IMR-90 (cell line): ENCODE measurements around the gene OGA. TPM values are rescaled to one million over a fixed set of nuclear protein-coding genes. Genes with fewer than 3 reads are reported as not detected.

Experiments used
- ATAC-seq: fragments of 200-7000 bp; cut with Tn5 transposase; 2 replicates; pipeline ENCODE4 v1.9.1; 2020; ENCODE audit warnings: low read depth, mild to moderate bottlenecking, moderate library complexity
- BruUV-seq: library from RNA; stranded (reverse); fragments of 400-500 nt; replicated peaks from 2 replicates; lab custom pipeline; 2021; lab: Mats Ljungman, UMichigan
- CTCF ChIA-PET: fragments of 300-600 bp; formaldehyde crosslinking; extraction: SDS; loops from one replicate; lab custom pipeline; 2021; ENCODE audit warnings: antibody characterized with exemption; lab: Yijun Ruan, JAX
- POLR2A ChIA-PET: fragments of 300-600 bp; sonication (Branson Sonifier 250); formaldehyde crosslinking; loops from one replicate; lab custom pipeline; 2022; ENCODE audit warnings: antibody characterized with exemption; ENCODE audit not compliant: unreplicated experiment; lab: Charles Lee
- DNase-seq: peaks from one replicate; pipeline ENCODE4 v3.0.0; 2013
- H2AFZ ChIP-seq: replicated peaks from 2 replicates; pipeline ENCODE3; 2013; ENCODE audit warnings: low read length, mild to moderate bottlenecking; ENCODE audit not compliant: poor library complexity
- H2AK5ac ChIP-seq: 2 replicates; pipeline ENCODE4 v1.6.1; 2013; ENCODE audit warnings: low read depth, low read length, inconsistent platforms
- H2AK9ac ChIP-seq: replicated peaks from 2 replicates; pipeline ENCODE3; 2013; ENCODE audit warnings: mild to moderate bottlenecking, low read depth, low read length, moderate library complexity; ENCODE audit not compliant: poor library complexity
- H2BK120ac ChIP-seq: 2 replicates; pipeline ENCODE4 v1.6.1; 2013; ENCODE audit warnings: low read depth, low read length, inconsistent platforms
- H2BK15ac ChIP-seq: 3 replicates; pipeline ENCODE4 v1.6.1; 2013; ENCODE audit warnings: low read depth, low read length, inconsistent platforms
- H2BK20ac ChIP-seq: 2 replicates; pipeline ENCODE4 v1.6.1; 2013; ENCODE audit warnings: low read depth, mild to moderate bottlenecking, inconsistent platforms, low read length, moderate library complexity
- H2BK5ac ChIP-seq: 2 replicates; pipeline ENCODE4 v1.6.1; 2013; ENCODE audit warnings: mild to moderate bottlenecking, low read depth, low read length, inconsistent platforms; ENCODE audit not compliant: poor library complexity, severe bottlenecking
- H3K14ac ChIP-seq: replicated peaks from 2 replicates; pipeline ENCODE4 v1.6.1; 2013; ENCODE audit warnings: low read depth, low read length, inconsistent platforms
- H3K18ac ChIP-seq: 2 replicates; pipeline ENCODE4 v1.6.1; 2013; ENCODE audit warnings: low read depth, low read length, control low read depth
- H3K23ac ChIP-seq: 2 replicates; pipeline ENCODE4 v1.6.1; 2013; ENCODE audit warnings: low read depth, low read length, inconsistent platforms
- H3K27ac ChIP-seq: 2 replicates; pipeline ENCODE4 v1.5.1; 2013; ENCODE audit warnings: mild to moderate bottlenecking, control low read depth, low read length; ENCODE audit not compliant: insufficient read depth
- H3K27me3 ChIP-seq: 2 replicates; pipeline ENCODE4 v1.6.1; 2013; ENCODE audit warnings: low read length; ENCODE audit not compliant: control insufficient read depth, insufficient read depth
- H3K36me3 ChIP-seq: 2 replicates; pipeline ENCODE4 v1.6.1; 2013; ENCODE audit warnings: low read length, mixed read lengths; ENCODE audit not compliant: control insufficient read depth, insufficient read depth
- H3K4ac ChIP-seq: 2 replicates; pipeline ENCODE4 v1.6.1; 2013; ENCODE audit warnings: low read depth, low read length, inconsistent platforms
- H3K4me1 ChIP-seq: 2 replicates; pipeline ENCODE4 v1.6.1; 2013; ENCODE audit warnings: low read length, mixed read lengths; ENCODE audit not compliant: control insufficient read depth, insufficient read depth
- H3K4me2 ChIP-seq: 2 replicates; pipeline ENCODE4 v1.6.1; 2013; ENCODE audit warnings: low read depth, mild to moderate bottlenecking, control low read depth, low read length, moderate library complexity
- H3K4me3 ChIP-seq: 2 replicates; pipeline ENCODE4 v1.5.1; 2013; ENCODE audit warnings: low read depth, mild to moderate bottlenecking, control low read depth, low read length, moderate library complexity; ENCODE audit not compliant: insufficient read depth
- H3K56ac ChIP-seq: 2 replicates; pipeline ENCODE4 v1.6.1; 2013; ENCODE audit warnings: low read length, inconsistent platforms; ENCODE audit not compliant: insufficient read depth; ENCODE audit errors: extremely low read depth
- H3K79me1 ChIP-seq, 2 experiments: 2 replicates each; pipeline ENCODE4 v1.6.1; 2013; ENCODE audit warnings: low read length in 2 of 2, inconsistent platforms in 1 of 2, low read depth in 1 of 2
- H3K9ac ChIP-seq: 2 replicates; pipeline ENCODE4 v1.6.1; 2013; ENCODE audit warnings: low read depth, low read length, control low read depth
- H3K9me1 ChIP-seq: 2 replicates; pipeline ENCODE4 v1.6.1; 2013; ENCODE audit warnings: low read length, inconsistent platforms; ENCODE audit not compliant: insufficient read depth
- H3K9me3 ChIP-seq: 2 replicates; pipeline ENCODE4 v1.6.1; 2013; ENCODE audit warnings: low read length; ENCODE audit not compliant: control insufficient read depth, insufficient read depth
- H4K20me1 ChIP-seq: 2 replicates; pipeline ENCODE4 v1.6.1; 2013; ENCODE audit warnings: low read length, inconsistent platforms; ENCODE audit not compliant: insufficient read depth
- H4K5ac ChIP-seq: 2 replicates; pipeline ENCODE4 v1.6.1; 2013; ENCODE audit warnings: mild to moderate bottlenecking, low read depth, low read length, control low read depth
- H4K8ac ChIP-seq, 2 experiments: 2 replicates each; pipeline ENCODE4 v1.6.1; 2013; ENCODE audit warnings: low read depth in 2 of 2, low read length in 2 of 2, control low read depth in 1 of 2, inconsistent platforms in 1 of 2
- H4K91ac ChIP-seq: 2 replicates; pipeline ENCODE4 v1.6.1; 2013; ENCODE audit warnings: low read depth, low read length, inconsistent platforms; ENCODE audit not compliant: insufficient read depth
- BHLHE40 ChIP-seq: fragments of 150-350 bp; IDR thresholded peaks from 2 replicates; pipeline ENCODE4 v1.6.1; 2016; ENCODE audit warnings: mild to moderate bottlenecking, low read depth, low read length
- CEBPB ChIP-seq: IDR thresholded peaks from 2 replicates; pipeline ENCODE4 v1.6.1; 2012; ENCODE audit warnings: low read depth, low read length, improper control_type of control experiment
- FOS ChIP-seq: fragments of 150-350 bp; IDR thresholded peaks from 2 replicates; pipeline ENCODE4 v1.6.1; 2016; ENCODE audit warnings: low read depth, low read length
- MAFK ChIP-seq: IDR thresholded peaks from 2 replicates; pipeline ENCODE4 v1.6.1; 2012; ENCODE audit warnings: low read depth, low read length, improper control_type of control experiment
- MXI1 ChIP-seq: IDR thresholded peaks from 2 replicates; pipeline ENCODE4 v1.6.1; 2012; ENCODE audit warnings: low read depth, mild to moderate bottlenecking, low read length, moderate library complexity, borderline replicate concordance
- POLR2A ChIP-seq: IDR thresholded peaks from 2 replicates; pipeline ENCODE4 v1.6.1; 2012; ENCODE audit warnings: mild to moderate bottlenecking, low read depth, low read length
- RFX5 ChIP-seq: IDR thresholded peaks from 2 replicates; pipeline ENCODE4 v1.8.0; 2012; ENCODE audit warnings: low read depth, mild to moderate bottlenecking, low read length, moderate library complexity
- SMC3 ChIP-seq: fragments of 150-350 bp; IDR thresholded peaks from 2 replicates; pipeline ENCODE4 v1.6.1; 2016; ENCODE audit warnings: low read depth, mild to moderate bottlenecking, antibody characterized with exemption, low read length, moderate library complexity
- WGBS, 2 experiments: methylation state at CpG; one replicate each; pipeline versions ENCODE4 v1.1.5 to v1.1.7; 2013; ENCODE audit warnings: missing lambda C conversion rate in 2 of 2; ENCODE audit not compliant: insufficient read length in 1 of 2; ENCODE audit errors: extremely low coverage in 2 of 2; 5-methylcytosine and 5-hydroxymethylcytosine counted together
- dilution Hi-C: fragments of 300-500 bp; cut with HindIII; formaldehyde crosslinking; loops from one replicate; pipeline ENCODE4 v1.14.3; 2018; ENCODE audit warnings: low sequenced_read_pairs; ENCODE audit not compliant: unreplicated experiment
- in situ Hi-C: fragments of 300-500 bp; cut with MboI; formaldehyde crosslinking; loops from 3 replicates; pipeline ENCODE4 v1.14.3; 2019; ENCODE audit warnings: low sequenced_read_pairs, inconsistent platforms, mixed read lengths
- intact Hi-C: fragments of 100-400 bp; cut with micrococcal nuclease; formaldehyde crosslinking; loops from 2 replicates; pipeline ENCODE4 v1.10.0; 2022
- polyA plus RNA-seq, 3 experiments: library from polyadenylated mRNA; depleted of rRNA; stranded (reverse); fragments of >200 nt; gene quantifications; 2 replicates each; pipeline ENCODE4 v1.2.3, GENCODE V29; 2012; ENCODE audit warnings: low replicate concordance in 1 of 3
- total RNA-seq: library from RNA; depleted of rRNA; stranded (reverse); fragments of >200 nt; gene quantifications from 2 replicates; pipeline ENCODE4 v1.2.3, GENCODE V29; 2012

Gene OGA
- total and polyA plus RNA-seq, 2 of the 4 experiments (the other 2 are of a cell fraction) = 42.5 to 62.9 TPM

GRCh38 chr10:101777619-101778145 lies 40.6 kb downstream of the OGA start:
- ATAC-seq (no peak), DNase-seq (no peak)
- no peak overlapping the region for H3K23ac ChIP-seq
- no peak overlapping the region for H3K4me3 ChIP-seq
- no peaks in the 10 kb centered on the region for H3K9me3 ChIP-seq
- no peak overlapping the region; the same call in 1 of the 2 replicates for H2AK5ac ChIP-seq
- no peak overlapping the region for H3K56ac ChIP-seq
- peaks cover 11 to 24% of the 10 kb centered on the region in 2 experiments; a peak in 3 of 4 replicates for H3K79me1 ChIP-seq
- intact Hi-C loops = no loop called here
- no peaks in the 10 kb centered on the region for H3K9me1 ChIP-seq
- no peak overlapping the region for H3K9ac ChIP-seq
- H2AFZ ChIP-seq = no peak overlapping the region
- H4K8ac ChIP-seq = no peak overlapping the region
- H2BK120ac ChIP-seq = no peak overlapping the region
- dilution Hi-C loops = no loop called here
- H2AK9ac ChIP-seq = no peak overlapping the region
- no peak overlapping the region for H3K4me2 ChIP-seq
- H3K27ac ChIP-seq = no peak overlapping the region
- WGBS, 2 experiments = no CpG with 5 or more reads among the region's 3 CpGs
- no peaks in the 10 kb centered on the region; the same call in 1 of the 2 replicates for H3K36me3 ChIP-seq
- ChIA-PET CTCF (no interaction called here), POLR2A (no interaction called here)
- no peak overlapping the region for H2BK20ac ChIP-seq
- no peak overlapping the region for H2BK5ac ChIP-seq
- H4K5ac ChIP-seq = no peak overlapping the region
- no peak overlapping the region for H3K14ac ChIP-seq
- H3K4ac ChIP-seq = no peak overlapping the region
- peaks cover 34% of the 10 kb centered on the region for H4K20me1 ChIP-seq
- no peak overlapping the region for H4K91ac ChIP-seq
- peaks cover 50% of the 10 kb centered on the region for H3K27me3 ChIP-seq
- H3K4me1 ChIP-seq = peaks cover 12% of the 10 kb centered on the region
- H3K18ac ChIP-seq = no peak overlapping the region
- in situ Hi-C loops = no loop called here
- BruUV-seq = no TSS peak
- no peak overlapping the region for H2BK15ac ChIP-seq
- TF ChIP-seq MAFK (no peak), POLR2A (no peak), FOS (no peak), CEBPB (no peak), RFX5 (no peak), MXI1 (no peak), SMC3 (no peak), BHLHE40 (no peak)
